Thyroid gland (tissue), 4 donors: ENCODE results near the gene CHRD.

ENCODE experiments used
- POLR2A ChIP-seq, 2 donors: fragments of 450-650 bp; IDR thresholded peaks; one replicate each; pipeline ENCODE4 v1.6.1; 2017; ENCODE audit warnings: antibody characterized with exemption in 2 of 2, mild to moderate bottlenecking in 2 of 2, moderate library complexity in 1 of 2
- TF ChIP-seq, protein P1 (sequence below), 6 experiments: fragments of 200-600 bp in 3 of 6; fragments of 450-650 bp in 3 of 6; sonication (generic) in 3 of 6; IDR thresholded peaks; one replicate each; pipeline ENCODE4 v1.5.1; 2016 to 2019; ENCODE audit warnings: antibody characterized with exemption in 6 of 6, mild to moderate bottlenecking in 2 of 6, inconsistent platforms in 1 of 6, moderate library complexity in 1 of 6

DNA sequence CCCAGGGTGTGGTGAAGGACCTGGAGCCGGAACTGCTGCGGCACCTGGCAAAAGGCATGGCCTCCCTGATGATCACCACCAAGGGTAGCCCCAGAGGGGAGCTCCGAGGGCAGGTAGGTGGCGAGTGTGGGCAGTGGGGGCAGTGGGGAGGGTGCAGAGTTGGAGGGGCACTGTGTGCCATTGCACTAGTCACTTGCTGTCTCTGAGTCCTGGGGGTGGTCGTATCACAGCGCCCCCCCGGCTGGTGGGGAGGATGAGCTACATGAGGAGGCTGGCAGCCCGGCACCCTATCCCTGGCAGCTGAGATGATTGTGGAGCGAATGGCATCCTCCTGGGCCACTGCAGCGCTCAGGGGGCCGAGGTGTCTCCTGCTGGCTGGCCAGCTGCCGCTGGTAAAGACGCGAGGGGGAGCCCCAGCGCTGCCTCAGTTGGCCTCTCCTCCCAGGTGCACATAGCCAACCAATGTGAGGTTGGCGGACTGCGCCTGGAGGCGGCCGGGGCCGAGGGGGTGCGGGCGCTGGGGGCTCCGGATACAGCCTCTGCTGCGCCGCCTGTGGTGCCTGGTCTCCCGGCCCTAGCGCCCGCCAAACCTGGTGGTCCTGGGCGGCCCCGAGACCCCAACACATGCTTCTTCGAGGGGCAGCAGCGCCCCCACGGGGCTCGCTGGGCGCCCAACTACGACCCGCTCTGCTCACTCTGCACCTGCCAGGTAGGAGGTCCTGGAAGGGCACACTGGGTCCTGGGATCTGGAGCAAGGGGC, 6.4 kb downstream of the CHRD start:
- TF ChIP-seq, protein P1, sequence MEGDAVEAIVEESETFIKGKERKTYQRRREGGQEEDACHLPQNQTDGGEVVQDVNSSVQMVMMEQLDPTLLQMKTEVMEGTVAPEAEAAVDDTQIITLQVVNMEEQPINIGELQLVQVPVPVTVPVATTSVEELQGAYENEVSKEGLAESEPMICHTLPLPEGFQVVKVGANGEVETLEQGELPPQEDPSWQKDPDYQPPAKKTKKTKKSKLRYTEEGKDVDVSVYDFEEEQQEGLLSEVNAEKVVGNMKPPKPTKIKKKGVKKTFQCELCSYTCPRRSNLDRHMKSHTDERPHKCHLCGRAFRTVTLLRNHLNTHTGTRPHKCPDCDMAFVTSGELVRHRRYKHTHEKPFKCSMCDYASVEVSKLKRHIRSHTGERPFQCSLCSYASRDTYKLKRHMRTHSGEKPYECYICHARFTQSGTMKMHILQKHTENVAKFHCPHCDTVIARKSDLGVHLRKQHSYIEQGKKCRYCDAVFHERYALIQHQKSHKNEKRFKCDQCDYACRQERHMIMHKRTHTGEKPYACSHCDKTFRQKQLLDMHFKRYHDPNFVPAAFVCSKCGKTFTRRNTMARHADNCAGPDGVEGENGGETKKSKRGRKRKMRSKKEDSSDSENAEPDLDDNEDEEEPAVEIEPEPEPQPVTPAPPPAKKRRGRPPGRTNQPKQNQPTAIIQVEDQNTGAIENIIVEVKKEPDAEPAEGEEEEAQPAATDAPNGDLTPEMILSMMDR (IDR thresholded peaks at IDR 0.05), result no peak
- no peak for TF ChIP-seq POLR2A (IDR thresholded peaks at IDR 0.05)
